Endodermal cell (in vitro differentiated cells): Measurements from ENCODE around the gene IL15RA. TPM values are rescaled to one million over a fixed set of nuclear protein-coding genes. Genes with fewer than 3 reads are reported as not detected.

Experiments used
- DNase-seq: peaks from one replicate; pipeline ENCODE4 v3.0.0-alpha.2; 2017
- H3K27ac ChIP-seq: 2 replicates; pipeline ENCODE4 v1.5.1; 2013; ENCODE audit warnings: mild to moderate bottlenecking, low read depth, low read length, moderate library complexity
- H3K27me3 ChIP-seq: 2 replicates; pipeline ENCODE4 v1.6.1; 2013; ENCODE audit warnings: mild to moderate bottlenecking, low read length, moderate library complexity; ENCODE audit not compliant: insufficient read depth, control insufficient read depth, poor library complexity, severe bottlenecking
- H3K36me3 ChIP-seq: 2 replicates; pipeline ENCODE4 v1.7.0; 2013; ENCODE audit warnings: mild to moderate bottlenecking, low read length, moderate library complexity; ENCODE audit not compliant: control insufficient read depth, insufficient read depth
- H3K4me1 ChIP-seq: one replicate; pipeline ENCODE4 v1.7.0; 2013; ENCODE audit warnings: low read length; ENCODE audit not compliant: control insufficient read depth, insufficient read depth
- H3K4me3 ChIP-seq: 2 replicates; pipeline ENCODE4 v1.5.1; 2013; ENCODE audit warnings: mild to moderate bottlenecking, low read length, moderate library complexity
- H3K9ac ChIP-seq: 2 replicates; pipeline ENCODE4 v1.6.1; 2013; ENCODE audit warnings: mild to moderate bottlenecking, low read length, moderate library complexity; ENCODE audit not compliant: poor library complexity, severe bottlenecking; ENCODE audit errors: extremely low read depth
- H3K9me3 ChIP-seq: 2 replicates; pipeline ENCODE4 v1.6.1; 2013; ENCODE audit warnings: mild to moderate bottlenecking, low read length, moderate library complexity; ENCODE audit not compliant: control insufficient read depth
- H3K27ac Mint-ChIP-seq: 2 replicates; pipeline ENCODE4 v1.8.0; 2020; ENCODE audit warnings: mixed read lengths
- H3K27me3 Mint-ChIP-seq: 2 replicates; pipeline ENCODE4 v1.8.0; 2021; ENCODE audit warnings: mild to moderate bottlenecking, mixed read lengths; ENCODE audit not compliant: insufficient read depth
- H3K36me3 Mint-ChIP-seq: 2 replicates; pipeline ENCODE4 v1.8.0; 2020; ENCODE audit warnings: low read depth, mixed read lengths
- H3K4me1 Mint-ChIP-seq: 2 replicates; pipeline ENCODE4 v1.8.0; 2020; ENCODE audit warnings: mixed read lengths
- H3K4me3 Mint-ChIP-seq: 2 replicates; pipeline ENCODE4 v1.8.0; 2020; ENCODE audit warnings: mild to moderate bottlenecking, moderate library complexity, mixed read lengths
- H3K9me3 Mint-ChIP-seq: 2 replicates; pipeline ENCODE4 v1.8.0; 2020; ENCODE audit warnings: mild to moderate bottlenecking, mixed read lengths
- CTCF ChIP-seq: fragments of 200-600 bp; sonication (generic); conservative IDR thresholded peaks from 2 replicates; pipeline ENCODE4 v1.5.0; 2021; ENCODE audit warnings: antibody characterized with exemption, mild to moderate bottlenecking
- WGBS, 2 experiments: methylation state at CpG; one replicate each; pipeline versions ENCODE4 v1.1.5 to v1.1.7; 2013; ENCODE audit warnings: missing lambda C conversion rate in 2 of 2, mixed read lengths in 1 of 2; ENCODE audit not compliant: insufficient coverage in 1 of 2, insufficient read length in 1 of 2; 5-methylcytosine and 5-hydroxymethylcytosine counted together
- total RNA-seq, 2 donors: library from RNA; stranded (reverse); fragmentation: NEBNext Ultra II Directional in 1 of 2; extraction: Animal tissue kit (Norgen Biotek cat#: 25700) in 1 of 2; gene quantifications; 2 replicates in 1 of 2; 3 replicates in 1 of 2; pipeline ENCODE4 v1.2.1, GENCODE V29; 2021

The IL15RA gene
- total RNA-seq, 2 donors from 2014 or later: 0.35 to 0.37 TPM

GRCh38 chr10:5919568-5919967, 57.8 kb downstream of the IL15RA start:
- peaks cover 93% of the 10 kb centered on the region for H3K36me3 ChIP-seq
- H3K36me3 Mint-ChIP-seq: peaks cover 92% of the 10 kb centered on the region

GRCh38 chr10:5918763-5919162, 58.6 kb downstream of the IL15RA start:
- 88 to 97% methylated on average over 4 of the region's 4 CpGs for WGBS, 2 experiments

More at GRCh38 chr10:5919568-5919967, 57.8 kb downstream of the IL15RA start:
- H3K9ac ChIP-seq: no peak overlapping the region
- no peak overlapping the region for H3K4me3 Mint-ChIP-seq
- H3K9me3 Mint-ChIP-seq: no peaks in the 10 kb centered on the region
- H3K27me3 ChIP-seq: no peaks in the 10 kb centered on the region
- no peak for TF ChIP-seq CTCF
- H3K4me1 Mint-ChIP-seq: no peaks in the 10 kb centered on the region
- 98 to 100% methylated on average over 3 to 7 of the region's 7 CpGs for WGBS, 2 experiments
- H3K4me1 ChIP-seq: no peaks in the 10 kb centered on the region
- DNase-seq: no peak
- no peak overlapping the region for H3K27ac ChIP-seq
- no peaks in the 10 kb centered on the region for H3K9me3 ChIP-seq
- H3K4me3 ChIP-seq: no peak overlapping the region
- H3K27ac Mint-ChIP-seq: no peak overlapping the region
- H3K27me3 Mint-ChIP-seq: no peaks in the 10 kb centered on the region

GRCh38 chr10:5917305-5917704, 60.0 kb downstream of the IL15RA start:
- Mint-ChIP-seq H3K36me3 (peaks cover 90% of the 10 kb centered on the region), H3K4me3 (no peak overlapping the region)
- peaks cover 93% of the 10 kb centered on the region for H3K36me3 ChIP-seq

More at GRCh38 chr10:5918763-5919162, 58.6 kb downstream of the IL15RA start:
- no peak overlapping the region for H3K4me3 ChIP-seq
- DNase-seq: no peak
- Mint-ChIP-seq H3K27ac (no peak overlapping the region), H3K4me1 (no peaks in the 10 kb centered on the region), H3K9me3 (no peaks in the 10 kb centered on the region), H3K36me3 (peaks cover 90% of the 10 kb centered on the region), H3K4me3 (no peak overlapping the region), H3K27me3 (no peaks in the 10 kb centered on the region)
- H3K4me1 ChIP-seq: no peaks in the 10 kb centered on the region
- TF ChIP-seq CTCF: no peak
- H3K9ac ChIP-seq: no peak overlapping the region
- no peaks in the 10 kb centered on the region for H3K27me3 ChIP-seq
- H3K27ac ChIP-seq: no peak overlapping the region
- peaks cover 93% of the 10 kb centered on the region for H3K36me3 ChIP-seq
- no peaks in the 10 kb centered on the region for H3K9me3 ChIP-seq

More at GRCh38 chr10:5917305-5917704, 60.0 kb downstream of the IL15RA start:
- Histone ChIP-seq H3K4me1 (no peaks in the 10 kb centered on the region), H3K27me3 (no peaks in the 10 kb centered on the region), H3K27ac (no peak overlapping the region), H3K4me3 (no peak overlapping the region), H3K9ac (no peak overlapping the region), H3K9me3 (no peaks in the 10 kb centered on the region)
- H3K9me3 Mint-ChIP-seq: no peaks in the 10 kb centered on the region
- H3K4me1 Mint-ChIP-seq: no peaks in the 10 kb centered on the region
- no peak for TF ChIP-seq CTCF
- H3K27ac Mint-ChIP-seq: no peak overlapping the region
- DNase-seq: no peak
- H3K27me3 Mint-ChIP-seq: no peaks in the 10 kb centered on the region
- WGBS, 2 experiments: 96 to 100% methylated on average over 7 to 13 of the region's 13 CpGs
